T-helper 2 cell treated with Interferon-gamma antibody and Interleukin-4, amounts not matched to agents 100 ng/mL and 5 ng/mL, for 36 hours (primary cell): ENCODE results near the gene FOXS1. TPM values are rescaled to one million over a fixed set of nuclear protein-coding genes. Genes with fewer than 3 reads are reported as not detected.

Source experiments
- intact Hi-C: fragments of 100-400 bp; cut with micrococcal nuclease; formaldehyde crosslinking; loops from one replicate; pipeline ENCODE4 v1.15.1; 2023
- total RNA-seq: library from RNA; stranded (reverse); gene quantifications from 2 replicates; pipeline ENCODE4 v1.2.3, GENCODE V29; 2022

The FOXS1 gene
- not detected in 2 replicates for total RNA-seq

DNA sequence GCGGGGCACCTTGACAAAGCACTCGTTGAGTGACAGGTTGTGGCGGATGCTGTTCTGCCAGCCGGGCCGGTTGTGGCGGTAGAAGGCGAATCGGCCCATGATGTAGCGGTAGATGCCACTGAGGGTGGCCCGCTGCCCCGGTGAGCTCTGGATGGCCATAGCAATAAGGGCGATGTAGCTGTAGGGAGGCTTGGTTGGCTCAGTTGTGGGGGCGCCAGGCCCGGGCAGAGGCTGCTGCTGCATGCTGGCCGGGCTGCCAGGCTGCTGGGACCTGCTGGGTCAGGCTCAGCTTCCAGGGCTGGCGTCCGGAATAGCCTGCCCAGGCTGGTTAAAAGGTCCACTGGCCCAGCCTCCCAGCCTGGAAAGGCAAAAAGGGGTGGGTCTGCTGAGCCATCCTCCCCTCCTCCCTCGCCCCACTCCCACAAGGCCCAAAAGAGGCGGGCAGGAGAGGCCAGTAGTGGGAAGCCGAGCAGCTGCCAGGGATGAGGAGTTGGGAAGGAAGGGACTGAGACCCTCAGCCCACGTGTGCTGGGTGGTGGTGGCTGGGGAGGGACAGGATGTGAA lies at the start of gene FOXS1:
FOXS1 (minus strand) TSS at position 305 of the 564 bp plus-strand sequence; CDS start at position 243, 62 bp downstream.
- intact Hi-C loops: no loop called here

DNA sequence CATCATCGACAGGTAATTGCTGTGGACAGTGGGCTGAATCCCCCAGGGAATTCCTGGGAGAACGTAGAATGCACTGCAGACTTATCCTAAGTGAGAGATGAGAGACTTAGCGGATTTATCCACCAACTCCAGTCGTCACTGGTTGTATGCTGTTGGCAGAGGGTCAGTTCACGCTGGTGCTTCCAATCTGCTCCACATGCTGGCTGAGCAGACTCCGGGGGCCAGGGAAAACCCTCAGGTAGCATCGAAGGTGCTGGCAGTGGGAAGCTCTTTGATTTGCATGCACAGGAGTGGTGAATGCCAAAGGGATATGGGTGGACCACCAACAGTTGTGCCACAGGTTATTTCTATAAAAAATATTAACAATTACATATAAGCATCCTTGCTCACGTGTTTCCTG lies 45.2 kb upstream of the FOXS1 start:
- intact Hi-C loops: no loop called here

DNA sequence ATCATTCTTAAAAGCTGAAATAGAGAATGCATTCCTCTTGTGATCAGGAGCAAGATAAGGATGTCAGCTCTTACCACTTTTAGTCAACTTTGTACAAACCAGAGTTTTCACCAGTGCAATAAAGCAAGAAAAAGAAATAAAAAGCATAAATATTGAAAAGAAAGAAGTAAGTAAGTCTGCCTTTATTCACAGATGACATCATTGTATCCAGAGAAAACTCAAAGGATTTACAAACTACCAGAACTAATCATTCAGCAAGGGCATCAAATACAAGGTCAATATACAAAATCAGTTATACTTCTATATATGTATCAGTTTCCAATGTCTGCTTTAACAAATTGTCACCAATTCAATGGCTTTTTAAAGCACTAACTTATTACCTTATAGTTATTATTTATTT lies 38.4 kb upstream of the FOXS1 start:
- intact Hi-C loops: no loop called here

DNA sequence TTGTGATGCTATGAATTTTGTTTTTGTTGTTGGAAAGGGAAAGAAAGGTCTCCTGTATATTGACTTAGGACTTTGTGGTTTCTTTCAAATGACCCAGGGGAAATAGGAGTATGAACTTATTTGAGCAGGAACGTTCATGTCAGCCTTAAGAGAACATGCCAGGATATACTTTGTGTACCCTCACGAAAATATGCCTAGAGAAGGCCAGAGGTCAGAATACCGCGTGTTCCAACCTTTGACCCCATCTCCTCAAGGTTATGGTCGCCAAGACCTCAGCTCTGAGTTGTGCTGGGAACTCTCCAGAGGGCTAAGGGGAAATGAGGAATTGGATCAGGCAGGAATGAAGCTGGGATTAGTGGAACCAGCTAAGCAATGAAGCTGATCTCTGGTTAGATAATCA lies 36.5 kb upstream of the FOXS1 start:
- intact Hi-C loops: no loop called here

DNA sequence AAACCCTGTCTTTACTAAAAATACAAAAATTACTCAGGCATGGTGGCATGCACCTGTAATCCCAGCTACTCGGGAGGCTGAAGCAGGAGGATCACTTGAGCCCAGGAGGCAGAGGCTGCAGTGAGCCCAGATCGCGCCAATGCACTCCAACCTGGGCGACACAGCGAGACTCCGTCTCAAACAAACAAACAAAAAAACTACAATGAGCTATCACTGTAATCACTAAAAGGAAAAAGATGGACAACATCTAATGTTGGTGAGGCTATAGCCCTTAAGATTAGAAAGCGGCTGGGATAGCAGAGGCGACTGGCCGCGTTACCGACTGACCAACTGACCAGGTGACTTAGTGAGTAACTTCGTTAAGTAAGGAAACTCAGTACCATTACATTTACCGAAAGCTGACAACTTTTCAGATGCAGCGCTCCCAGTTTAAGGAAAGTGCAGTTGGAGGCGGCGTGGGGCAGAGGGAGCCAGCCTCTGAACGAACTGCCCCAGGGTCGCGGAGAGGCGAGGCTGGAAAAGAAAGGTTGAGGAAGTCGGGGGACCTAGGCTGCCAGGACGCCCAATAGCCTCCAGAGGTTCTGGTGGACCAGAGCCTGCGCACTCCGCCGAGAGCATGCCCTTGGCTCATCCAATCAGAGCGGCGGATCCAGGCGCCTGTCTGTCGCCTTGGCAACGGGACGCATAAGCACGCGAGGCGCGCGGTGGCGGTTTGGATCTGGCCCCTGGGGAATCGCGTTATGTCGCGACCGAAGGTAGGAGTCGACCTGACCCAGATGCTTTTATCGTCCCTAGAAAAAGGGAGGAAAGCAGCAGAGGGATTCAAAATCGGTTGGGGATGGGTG lies 34.0 kb upstream of the FOXS1 start:
- intact Hi-C loops: no loop called here

DNA sequence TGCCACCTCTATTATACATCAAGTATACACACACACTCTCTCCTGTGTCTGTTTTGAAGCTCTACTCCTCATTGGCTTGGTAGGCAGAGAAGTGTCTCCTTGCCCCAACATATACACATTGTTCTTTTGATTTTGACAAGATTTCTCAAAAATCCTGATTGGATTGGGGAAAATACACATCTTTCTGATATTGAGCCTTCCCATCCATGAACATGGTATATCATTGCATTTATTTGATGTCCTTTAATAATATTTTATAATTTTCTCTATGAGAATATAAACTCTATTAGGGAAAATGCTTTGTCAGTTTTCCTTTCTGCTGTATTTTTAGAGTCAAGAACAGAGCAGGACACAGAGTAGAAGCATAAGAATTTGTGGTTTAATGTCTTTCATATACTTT lies 32.3 kb upstream of the FOXS1 start:
- intact Hi-C loops: no loop called here

DNA sequence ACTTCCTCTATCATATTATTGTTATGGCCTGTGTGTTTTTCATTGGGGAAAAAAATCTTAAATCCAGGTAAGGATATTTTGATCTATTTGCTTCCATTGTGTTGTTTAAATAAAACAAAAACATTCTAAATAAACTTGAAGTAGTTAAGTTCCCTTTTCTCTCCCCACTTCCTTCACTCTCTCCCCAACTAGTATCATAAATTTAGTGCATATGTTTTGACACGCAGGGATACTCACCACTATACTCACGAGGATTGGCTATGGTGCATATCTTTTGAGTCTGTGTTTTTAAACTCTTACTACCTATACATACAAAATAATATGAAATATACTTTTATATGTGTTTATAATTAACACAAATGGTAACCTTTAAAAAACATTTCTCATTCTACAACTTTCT lies 30.3 kb upstream of the FOXS1 start:
- intact Hi-C loops: no loop called here

DNA sequence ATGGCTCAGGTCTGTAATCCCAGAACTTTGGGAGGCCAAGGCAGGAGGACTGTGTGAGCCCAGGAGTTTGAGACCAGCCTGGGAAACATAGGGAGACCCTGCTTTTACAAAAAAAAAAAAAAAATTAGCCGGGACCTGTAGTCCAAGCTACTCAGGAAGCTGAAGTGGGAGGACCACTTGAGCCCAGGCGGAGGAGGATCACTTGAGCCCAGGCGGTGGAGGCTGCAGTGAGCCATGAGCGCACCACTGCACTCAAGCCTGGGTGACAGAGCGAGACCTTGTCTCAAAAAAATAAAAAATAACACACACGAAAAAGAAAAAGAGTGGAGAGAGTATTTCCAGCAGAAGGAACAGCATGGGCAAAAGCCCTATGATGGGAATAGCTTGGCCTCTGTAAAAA lies 27.0 kb upstream of the FOXS1 start:
- intact Hi-C loops: no loop called here

DNA sequence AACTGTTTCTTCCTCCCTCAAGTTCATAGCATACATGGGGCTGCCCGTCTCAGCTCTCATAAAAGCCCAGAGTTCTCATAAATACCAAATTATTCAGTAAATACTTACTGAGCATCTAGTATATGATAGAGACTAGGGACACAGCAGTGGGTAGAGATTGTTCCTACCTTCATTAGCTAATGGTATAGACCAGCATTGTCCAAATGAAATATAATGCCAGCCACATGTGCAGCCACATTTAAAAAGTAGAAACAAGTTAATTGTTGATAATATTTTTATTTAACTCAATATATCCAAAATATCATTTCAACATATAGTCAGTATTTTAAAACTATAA lies 26.2 kb upstream of the FOXS1 start:
- intact Hi-C loops: no loop called here

DNA sequence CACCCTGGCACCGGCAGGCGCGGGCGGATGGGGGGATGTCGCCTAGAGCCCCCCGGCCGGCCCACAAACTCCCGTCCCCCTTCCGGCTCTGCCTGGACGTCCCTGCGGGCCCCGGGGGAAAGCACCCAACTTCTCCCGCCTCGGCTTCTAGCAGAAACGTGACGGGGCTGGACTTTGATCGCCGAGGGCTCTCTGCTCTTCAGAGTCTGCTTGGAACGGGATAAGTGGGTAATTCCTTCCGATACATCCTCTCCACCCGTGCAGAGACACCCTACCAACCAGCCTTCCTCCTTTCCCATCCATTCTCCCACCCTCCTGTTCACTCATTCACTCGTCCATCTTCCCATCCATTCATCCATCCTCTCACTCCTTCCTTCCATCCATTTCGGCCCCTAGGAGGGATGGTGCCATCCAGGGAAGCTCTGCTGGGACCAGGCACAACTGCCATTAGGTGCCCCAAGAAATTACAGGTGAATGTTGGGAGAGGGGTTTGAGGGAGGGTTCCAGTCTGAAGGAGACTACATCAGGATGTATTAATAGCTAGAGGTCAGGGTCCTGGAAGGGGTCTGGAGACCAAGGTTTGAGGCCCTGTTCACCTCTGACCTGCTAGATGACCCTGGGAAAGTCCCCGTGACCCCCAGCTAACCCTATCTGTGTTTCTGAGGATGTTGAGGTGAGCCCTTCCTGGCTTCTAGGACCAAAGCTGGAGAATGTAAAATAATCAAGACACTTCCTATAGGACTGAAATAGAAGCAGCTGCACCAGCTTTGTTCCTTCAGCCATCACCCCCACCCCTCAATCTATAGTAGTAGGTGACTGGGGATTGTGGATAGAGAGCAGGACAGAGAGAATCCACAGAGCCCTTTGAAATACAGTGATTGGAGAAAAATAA lies 25.6 kb upstream of the FOXS1 start:
- intact Hi-C loops: loop anchor here (1.0 kb wide), 1 partner anchor 10 kb away; no protein-coding TSS in a partner anchor

DNA sequence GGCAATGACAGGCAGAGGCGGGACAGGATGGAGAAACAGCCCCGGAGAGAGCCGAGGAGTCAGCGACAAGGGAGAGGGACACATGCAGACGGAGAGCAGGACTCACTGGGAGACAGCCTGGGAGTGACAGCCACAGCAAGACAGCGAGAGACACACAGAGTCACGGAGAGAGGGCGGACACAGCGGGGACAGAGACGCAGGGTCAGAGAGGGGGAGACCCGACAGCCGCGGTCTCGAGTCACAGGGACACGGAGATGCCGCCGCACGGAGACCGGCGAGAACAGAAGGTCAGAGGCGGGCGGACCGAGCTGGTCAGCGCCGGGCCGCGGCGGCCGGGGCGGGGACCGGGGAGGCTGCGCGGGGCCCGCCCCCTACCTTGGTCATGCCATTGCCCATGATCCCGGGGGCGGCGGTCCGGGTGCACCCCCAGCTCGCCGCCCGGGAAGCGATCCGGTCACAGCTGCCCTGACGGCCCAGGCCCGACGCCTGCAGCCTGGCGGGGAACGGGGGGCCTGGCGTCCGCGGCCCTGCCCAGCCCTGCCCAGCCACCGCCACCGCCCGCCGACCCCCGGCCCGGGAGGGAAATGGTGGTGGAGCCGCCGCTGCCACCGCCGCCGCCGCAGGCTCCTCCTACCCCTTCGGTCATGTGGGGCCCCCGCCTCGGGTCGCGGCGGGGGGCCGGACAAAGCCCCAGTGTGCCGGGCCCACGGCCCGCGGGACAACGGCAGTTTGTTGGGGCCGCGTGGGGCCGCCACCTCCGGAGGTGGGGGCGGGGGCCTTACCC lies 24.7 kb upstream of the FOXS1 start, which contains the start of the genes DUSP15 and TTLL9:
DUSP15 (minus strand) TSS at position 586 of the 784 bp plus-strand sequence; CDS start at position 396, 190 bp downstream.
TTLL9 (plus strand) TSS at position 693 of the 784 bp plus-strand sequence. CDS start 493 bp downstream, outside the sequence.
- intact Hi-C loops: loop anchor here (1.0 kb wide), 1 partner anchor 9 kb away; no protein-coding TSS in a partner anchor

DNA sequence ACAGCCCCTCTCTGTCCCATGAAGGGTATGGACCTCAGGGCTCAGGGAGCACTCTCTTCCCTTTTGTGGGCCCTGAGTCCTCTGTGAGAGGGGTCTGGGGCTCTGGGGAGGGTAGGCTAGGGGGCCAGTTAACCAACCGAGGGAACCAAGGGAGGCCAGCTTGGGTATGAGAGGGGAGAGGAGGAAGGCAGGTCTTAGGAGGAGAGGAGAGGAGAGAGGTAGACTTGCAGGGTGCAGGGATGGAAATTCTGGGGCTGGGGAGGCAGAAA lies 24.2 kb upstream of the FOXS1 start:
- intact Hi-C loops: no loop called here

DNA sequence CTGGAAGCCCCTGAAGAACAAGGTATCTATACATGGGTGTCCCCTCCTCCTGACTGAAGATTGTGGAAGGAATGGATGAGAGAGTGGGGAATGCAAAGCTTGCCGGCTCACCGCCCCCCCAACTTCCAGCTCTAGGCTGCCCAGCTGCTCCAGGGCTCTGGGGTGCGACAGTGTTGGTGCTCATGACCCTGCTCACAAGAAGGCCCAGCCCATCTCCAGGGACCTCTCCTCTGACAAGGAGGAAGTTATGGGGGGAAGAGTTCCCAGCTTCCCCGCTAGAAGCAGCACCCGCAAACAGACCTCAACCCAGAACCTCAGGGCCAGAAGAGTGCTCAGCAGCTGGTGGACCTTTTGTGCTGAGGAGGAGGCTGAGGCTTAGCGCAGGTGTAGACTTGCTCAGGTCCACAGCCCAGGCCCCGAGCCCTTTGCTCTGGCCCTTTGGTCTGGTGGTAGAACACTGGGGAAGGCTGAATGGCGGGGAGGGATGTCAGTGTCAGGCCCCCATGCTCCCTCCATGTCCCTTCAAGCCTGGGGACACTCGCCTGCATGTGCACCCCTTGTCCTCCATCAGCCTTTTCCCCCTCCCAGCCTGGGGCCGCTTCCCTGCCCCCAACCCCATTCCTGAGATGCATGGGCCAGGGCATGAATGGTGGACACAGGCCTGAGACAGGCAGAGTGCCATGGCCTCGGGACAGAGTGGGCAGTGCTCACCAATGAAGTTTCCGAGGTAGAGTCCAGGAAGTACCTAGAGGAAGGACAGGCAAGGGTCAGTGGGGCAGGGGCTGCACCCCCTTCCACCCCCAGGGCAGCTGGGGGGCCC lies 23.7 kb upstream of the FOXS1 start:
- intact Hi-C loops: no loop called here

DNA sequence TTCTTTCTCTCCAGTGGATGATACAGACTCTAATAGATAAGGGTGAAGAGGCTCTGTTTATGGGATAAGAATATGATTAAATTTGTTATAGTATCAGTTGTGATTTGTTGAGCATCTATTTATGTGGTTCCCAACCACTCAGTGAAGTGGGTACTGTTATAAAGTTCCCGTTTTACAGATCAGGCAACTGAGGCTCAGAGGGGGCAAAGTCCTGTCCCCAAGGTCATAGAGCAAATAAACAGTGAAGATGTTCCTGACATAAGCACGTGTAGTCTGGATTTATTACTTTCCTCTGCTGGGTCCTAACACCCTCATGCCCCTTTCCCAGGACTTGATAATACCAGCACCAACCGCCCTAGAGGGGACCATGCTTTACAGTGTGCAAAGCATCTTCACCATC lies 20.8 kb upstream of the FOXS1 start:
- intact Hi-C loops: no loop called here

DNA sequence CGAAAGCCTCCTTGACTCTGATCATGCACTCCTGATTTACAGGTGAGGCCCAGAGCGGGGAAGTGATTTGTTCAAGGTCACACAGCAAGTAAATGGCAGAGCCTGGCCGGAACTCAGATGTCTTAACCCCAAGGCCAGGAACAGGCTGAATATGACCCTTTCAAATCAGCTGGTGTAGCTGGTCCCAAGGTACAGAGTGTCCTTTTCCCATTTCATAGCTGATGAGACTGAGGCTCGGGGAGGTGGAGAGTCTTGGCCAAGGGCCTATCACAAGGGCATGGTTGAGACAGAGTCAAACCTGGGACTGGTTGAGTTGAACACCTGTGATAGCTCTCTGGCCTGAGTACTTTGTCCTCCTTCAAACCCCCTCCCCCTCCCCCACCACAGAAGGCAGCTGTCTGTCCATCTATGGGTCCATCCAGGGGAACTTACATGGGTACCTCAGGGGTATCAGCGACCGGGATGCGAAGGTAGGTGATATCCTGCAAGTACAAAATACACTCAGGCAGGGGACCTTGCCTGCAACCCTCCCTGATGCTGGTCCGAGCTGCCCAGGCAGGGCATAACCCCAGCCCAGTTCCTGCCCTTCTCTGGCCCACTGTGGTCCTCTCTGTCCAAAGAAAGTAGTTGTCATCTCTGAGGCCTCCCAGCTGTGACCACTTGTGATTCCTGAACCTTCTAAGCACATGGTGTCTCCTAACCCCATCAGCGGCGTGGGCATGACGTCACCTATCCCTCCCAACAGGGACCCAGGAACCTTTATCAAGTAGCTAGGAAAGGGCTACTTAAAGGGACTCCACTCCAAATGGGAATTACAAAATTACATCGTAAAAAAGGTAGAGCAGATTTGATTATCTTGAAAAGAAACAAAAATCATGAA lies 19.4 kb upstream of the FOXS1 start:
- intact Hi-C loops: no loop called here

DNA sequence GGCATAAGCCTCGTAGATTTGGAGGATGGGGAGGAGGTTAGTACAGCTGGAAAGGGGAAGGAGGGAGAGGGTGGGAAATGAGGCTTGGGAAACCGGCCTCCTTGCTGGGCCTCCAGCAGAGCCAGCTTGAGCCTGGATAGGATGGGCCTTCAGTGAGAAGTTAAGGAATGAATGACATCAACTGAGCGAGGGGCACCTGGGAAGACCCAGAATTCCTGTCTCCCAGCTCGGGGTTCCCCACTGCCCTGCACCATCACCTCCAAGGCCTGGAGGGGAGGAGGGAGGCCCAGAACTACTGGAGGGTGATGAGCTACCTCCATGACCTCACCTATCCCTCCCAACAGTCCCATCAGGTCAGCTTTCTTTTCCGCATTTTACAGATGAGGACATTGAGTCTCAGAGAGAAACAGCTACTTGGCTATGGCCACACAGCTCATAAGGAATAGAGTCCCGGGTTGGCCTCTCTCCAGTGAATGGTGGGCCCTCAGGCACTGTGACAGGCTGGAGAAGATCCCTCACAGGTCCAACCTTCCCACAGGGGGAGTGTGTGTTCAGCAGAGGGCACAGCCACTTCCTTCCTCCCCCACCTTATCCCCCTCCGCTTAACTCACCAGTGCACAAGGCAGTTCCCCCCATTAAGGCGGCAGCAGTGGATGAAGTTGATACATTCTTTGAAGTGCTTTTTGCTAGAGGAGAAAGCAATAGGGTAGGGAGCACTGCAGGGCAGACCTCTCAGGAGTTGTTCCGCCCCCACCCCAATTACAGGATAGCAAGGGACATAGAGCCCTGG lies 18.1 kb upstream of the FOXS1 start:
- intact Hi-C loops: no loop called here

DNA sequence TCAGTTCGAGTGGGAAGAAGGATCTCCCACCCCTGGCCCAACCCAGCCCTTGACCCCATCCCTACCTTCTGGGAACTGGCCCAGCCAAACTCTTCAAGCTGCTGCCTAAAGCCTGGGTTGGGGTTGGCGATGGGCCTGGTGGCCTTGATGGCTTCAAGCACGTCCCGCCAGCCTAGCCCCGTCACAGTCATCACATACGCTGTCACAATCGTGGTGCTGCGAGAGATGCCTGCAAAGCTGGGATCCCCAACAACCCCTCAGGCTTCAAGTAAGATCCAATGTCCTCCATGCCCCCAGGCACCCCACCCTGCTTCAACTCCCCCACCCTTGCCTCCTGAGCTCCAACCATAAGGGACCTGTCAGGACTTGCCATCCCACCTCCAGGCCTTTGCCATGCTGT lies 17.1 kb upstream of the FOXS1 start:
- intact Hi-C loops: no loop called here

DNA sequence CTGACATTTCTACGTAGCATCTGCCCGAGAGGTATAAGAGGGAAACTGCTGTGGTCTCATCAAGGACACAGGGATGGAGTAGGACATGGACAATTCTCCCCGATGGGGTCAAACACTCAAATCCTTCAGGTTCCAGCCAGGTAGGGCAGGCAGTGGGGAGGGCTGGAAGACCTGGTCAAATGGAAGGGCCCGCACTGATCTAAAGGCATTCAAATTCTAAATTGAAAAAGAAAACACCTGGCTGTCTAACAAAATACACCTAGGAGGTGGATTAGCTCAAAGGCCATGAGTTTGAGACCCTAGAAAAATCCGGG lies 16.7 kb upstream of the FOXS1 start:
- intact Hi-C loops: no loop called here
